GM18526 (cell line): Measurements from ENCODE around the gene GABBR2.

Source experiments
- POLR2A ChIP-seq: IDR thresholded peaks from 3 replicates; pipeline ENCODE4 v1.6.1; 2011; ENCODE audit not compliant: insufficient read length; ENCODE audit errors: extremely low read depth

GABBR2 gene

GRCh38 chr9:98541684-98542230 is 167.0 kb downstream of the GABBR2 start:
- TF ChIP-seq POLR2A, result no peak

- TF ChIP-seq POLR2A, result no peak
Measured at GRCh38 chr9:98540476-98540875, 168.3 kb downstream of the GABBR2 start.

DNA sequence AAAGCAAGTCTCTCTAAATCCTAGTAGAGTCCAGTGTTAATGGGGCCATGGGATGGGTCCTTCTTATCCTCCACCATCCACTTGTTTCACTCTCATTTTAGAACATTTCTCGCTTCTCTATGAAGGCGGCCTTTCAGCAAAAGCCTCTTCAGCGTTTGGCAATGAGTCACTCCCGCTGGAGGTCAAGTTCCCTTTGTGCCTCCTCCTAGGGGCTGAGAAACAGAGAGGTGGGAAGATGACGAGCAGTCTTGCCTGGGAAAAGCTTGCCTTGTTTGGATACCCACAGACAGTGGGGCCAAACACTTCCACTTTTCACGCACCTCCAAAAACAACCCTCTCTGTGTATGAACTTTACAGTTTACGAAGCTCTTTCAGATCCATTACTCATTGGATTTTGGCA is 168.8 kb downstream of the GABBR2 start:
- TF ChIP-seq POLR2A, result no peak

DNA sequence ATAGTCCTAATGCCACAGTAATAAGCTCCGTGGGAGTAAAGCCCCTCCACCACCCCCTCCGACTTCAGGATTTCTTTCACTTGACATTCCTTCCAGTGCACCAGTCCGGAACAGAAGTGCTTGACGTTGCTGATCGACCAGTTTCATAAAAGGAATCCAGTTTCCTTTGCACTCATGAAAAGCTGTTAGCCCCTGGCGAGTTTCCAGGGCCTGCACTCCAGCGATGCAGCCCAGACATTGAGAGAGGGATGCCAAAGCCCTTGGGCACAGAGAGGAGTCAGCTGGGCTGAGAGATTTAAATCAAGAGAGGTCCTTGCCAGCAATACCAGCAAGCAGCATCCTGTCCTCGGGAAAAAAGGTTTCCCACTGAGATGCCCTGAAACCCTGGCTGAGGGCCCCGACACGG is 170.1 kb downstream of the GABBR2 start:
- no peak for TF ChIP-seq POLR2A

- no peak for TF ChIP-seq POLR2A
Measured at GRCh38 chr9:98538203-98538602, 170.5 kb downstream of the GABBR2 start.

DNA sequence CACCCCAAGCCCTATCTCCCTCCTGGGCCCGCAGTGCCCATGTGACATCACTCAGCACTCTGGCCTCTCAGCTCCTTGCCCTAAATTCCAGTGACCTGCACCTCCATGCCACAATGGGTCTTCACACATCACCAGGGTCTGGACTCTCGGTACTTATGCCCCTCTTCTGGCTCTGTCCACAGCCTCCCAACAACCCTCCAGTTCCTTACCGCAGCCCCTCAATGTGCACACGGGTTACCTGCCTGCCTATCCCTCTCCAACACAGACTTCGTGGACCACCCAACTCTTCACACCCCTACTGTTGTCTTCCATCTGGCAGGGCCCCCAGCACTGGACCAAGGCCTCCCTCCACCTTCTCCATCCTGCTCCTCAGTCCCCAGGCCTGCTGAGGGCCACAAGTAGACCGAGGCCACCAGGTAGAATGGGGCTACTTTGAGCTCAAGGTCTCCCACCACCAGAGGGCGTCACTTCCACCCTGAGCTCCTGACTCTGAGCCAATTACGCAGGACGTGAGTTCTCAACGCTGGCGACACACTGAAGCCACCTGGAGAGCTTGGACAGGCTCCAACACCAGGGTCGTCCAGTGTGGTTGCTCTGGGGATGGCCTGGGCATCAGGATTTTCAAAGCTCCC is 172.1 kb downstream of the GABBR2 start:
- TF ChIP-seq POLR2A, result no peak

- TF ChIP-seq POLR2A, result no peak
Measured at GRCh38 chr9:98533866-98534265, 174.9 kb downstream of the GABBR2 start.

GRCh38 chr9:98533132-98533531 is 175.6 kb downstream of the GABBR2 start:
- no peak for TF ChIP-seq POLR2A

DNA sequence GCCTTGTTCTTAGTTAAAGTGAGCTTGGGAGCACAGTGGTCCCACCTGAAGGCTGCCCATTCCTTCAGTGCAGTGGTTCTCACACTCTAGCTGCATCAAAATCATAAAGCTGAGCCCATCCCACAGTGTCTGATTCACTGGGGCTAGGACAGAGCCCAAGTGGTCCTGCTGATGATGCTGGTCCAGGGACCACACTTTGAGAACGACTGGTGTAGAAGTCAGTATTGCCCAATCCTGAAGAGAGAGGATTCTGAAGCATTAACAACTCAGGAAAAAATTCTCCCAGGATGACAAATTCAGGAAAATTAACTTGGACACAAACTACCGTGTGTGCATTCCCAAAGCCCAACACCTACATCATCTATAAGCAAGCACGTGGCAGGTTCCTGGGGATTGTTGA is 176.2 kb downstream of the GABBR2 start:
- TF ChIP-seq POLR2A, result no peak

- TF ChIP-seq POLR2A, result no peak
Measured at GRCh38 chr9:98532147-98532546, 176.6 kb downstream of the GABBR2 start.

DNA sequence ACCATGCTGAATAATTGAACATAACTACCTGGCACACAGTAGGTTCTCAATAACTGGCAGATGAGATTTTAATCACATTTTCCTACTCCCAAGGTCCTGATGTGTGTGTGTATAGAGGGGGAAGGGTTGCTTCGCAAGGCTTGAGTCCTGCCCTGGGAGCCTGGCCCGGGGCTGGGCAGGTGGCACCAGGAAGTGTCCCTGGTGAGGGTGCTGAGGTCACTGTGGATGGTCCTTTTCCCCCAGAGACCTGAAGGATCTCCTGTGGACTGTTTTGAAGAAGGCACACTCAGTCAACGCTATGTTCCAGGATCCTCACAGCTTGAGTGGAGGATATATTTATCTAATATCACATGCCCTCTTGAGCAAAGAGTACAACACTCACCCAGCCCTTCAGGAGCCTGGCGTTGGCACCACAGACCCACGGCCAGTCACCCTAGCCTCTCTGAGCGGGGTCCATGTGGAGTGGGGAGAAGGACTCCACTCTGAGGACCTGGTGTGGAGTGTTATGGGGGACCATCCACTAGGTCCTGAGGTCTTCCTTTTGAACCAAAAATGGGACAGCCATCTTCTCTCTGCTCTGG is 177.8 kb downstream of the GABBR2 start:
- no peak for TF ChIP-seq POLR2A

DNA sequence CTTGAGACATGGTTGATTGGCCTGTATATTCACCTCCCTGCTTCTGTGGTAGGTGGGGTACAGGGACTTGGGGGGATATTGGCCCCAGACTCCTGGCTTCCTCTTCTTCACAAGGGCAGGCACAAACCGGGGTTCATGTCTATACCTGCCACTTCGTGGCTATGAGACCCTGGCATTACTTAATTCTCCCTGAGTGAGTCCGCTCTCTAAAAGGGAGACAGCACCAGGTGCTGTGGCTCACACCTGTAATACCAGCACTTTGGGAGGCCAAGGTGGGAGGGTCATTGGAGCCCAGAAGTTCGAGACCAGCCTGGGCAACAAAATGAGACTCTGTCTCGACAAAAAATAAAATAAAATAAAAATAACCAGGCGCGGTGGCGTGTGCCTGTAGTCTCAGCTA is 178.5 kb downstream of the GABBR2 start:
- TF ChIP-seq POLR2A, result no peak

GRCh38 chr9:98529841-98530240 is 178.9 kb downstream of the GABBR2 start:
- no peak for TF ChIP-seq POLR2A

DNA sequence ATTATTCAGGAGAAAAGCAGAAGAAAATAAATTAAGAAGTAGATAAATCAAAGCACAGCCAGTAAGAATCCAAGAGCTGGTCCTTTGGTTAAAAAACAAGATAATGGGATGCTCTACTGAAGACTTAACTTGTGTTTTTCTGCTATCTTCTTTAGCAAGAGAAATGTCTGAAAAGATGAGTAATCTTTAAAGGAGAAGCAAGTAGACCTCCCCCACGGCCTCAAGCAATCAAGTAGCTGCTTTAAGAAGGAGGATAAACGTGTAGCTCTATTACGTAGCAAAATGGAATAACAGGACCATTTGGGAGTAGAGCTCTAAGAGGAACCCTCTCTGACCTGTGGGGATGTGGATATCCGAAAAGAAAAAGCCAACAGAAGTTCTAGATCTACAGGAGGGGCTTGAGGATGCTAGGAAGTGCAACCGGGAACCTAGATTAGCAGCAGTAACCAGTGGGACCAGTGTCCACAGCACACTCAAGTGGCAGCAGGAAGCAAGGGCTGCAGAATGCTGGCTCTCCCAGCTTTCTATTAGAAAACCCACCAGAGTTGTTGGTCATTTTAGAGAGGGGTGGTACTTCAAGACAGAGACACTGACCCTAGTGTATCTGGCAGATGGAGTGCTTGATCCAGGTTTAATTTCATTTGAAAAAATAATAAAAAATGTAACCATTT is 185.4 kb downstream of the GABBR2 start:
- no peak for TF ChIP-seq POLR2A

DNA sequence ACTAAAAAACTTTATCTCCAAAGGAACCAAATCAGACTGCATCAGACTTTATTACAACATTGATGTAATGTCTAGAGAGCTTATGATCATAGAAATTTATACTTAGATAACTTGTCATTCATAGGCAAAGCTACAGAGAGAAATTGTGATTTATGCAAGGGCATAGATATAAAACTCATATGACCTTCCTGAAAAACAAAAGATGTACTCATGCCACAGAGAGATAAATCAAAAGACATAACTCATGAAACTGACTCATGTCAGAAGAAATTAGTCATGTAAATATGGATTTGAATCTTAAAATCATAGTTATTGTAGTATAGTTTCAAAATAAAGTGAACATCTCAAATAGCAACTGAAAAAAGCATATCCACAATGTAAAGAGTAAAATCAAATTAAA is 186.2 kb downstream of the GABBR2 start:
- no peak for TF ChIP-seq POLR2A

DNA sequence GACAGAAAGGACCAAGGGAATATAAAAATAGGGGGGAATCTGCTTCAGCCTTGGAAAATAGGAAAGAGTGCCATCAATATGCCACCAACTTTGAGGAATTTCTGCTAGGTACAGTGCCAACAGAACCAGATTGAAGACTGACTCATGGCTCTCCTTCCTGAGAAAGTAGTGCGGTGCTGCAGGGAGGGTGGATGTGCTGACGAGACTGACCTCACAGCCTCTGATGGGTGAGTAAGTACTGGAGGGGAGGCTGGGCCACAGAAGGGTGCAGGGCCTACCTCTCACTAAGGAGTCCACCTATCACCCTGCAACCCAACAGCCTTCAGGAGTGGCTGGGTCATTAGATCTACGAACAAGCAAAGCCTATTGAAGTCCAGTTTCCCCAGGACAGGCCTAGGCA is 187.6 kb downstream of the GABBR2 start:
- TF ChIP-seq POLR2A, result no peak
